Stimulated activated CD8-positive, alpha-beta memory T cell treated with anti-CD3 and anti-CD28 coated beads, Interleukin-15, amount 100 ng/mL, for 1 hour (primary cell): Measurements from ENCODE around the gene RALGAPA1.

Experiments used
- DNase-seq: peaks from one replicate; pipeline ENCODE4 v3.0.0-alpha.2; 2020; ENCODE audit warnings: low read depth

RALGAPA1 gene

DNA sequence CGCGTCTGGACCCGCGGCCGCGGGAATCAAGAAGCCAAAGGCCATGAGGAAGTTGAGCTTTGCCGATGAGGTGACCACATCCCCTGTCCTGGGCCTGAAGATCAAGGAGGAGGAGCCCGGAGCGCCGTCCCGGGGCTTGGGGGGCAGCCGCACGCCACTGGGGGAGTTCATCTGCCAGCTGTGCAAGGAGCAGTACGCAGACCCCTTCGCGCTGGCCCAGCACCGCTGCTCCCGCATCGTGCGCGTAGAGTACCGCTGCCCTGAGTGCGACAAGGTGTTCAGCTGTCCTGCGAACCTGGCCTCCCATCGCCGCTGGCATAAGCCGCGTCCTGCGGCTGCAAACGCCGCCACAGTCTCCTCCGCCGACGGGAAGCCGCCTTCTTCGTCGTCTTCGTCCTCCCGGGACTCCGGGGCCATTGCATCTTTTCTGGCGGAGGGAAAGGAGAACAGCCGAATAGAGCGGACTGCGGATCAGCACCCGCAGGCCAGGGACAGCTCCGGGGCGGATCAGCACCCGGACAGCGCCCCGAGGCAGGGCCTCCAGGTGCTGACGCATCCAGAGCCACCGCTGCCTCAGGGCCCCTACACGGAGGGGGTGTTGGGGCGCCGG lies 274.1 kb downstream of the RALGAPA1 start:
- DNase-seq, result no peak

GRCh38 chr14:35534208-35534872 lies 274.8 kb downstream of the RALGAPA1 start:
- no peak for DNase-seq

GRCh38 chr14:35533357-35534207 lies 275.5 kb downstream of the RALGAPA1 start, which contains the start of gene INSM2:
Gene INSM2 (plus strand): TSS chr14:35534164. CDS start chr14:35534253, 89 bp downstream.
- peak; percentile 23 for DNase-seq

GRCh38 chr14:35532783-35533356 lies 276.2 kb downstream of the RALGAPA1 start:
- no peak for DNase-seq

DNA sequence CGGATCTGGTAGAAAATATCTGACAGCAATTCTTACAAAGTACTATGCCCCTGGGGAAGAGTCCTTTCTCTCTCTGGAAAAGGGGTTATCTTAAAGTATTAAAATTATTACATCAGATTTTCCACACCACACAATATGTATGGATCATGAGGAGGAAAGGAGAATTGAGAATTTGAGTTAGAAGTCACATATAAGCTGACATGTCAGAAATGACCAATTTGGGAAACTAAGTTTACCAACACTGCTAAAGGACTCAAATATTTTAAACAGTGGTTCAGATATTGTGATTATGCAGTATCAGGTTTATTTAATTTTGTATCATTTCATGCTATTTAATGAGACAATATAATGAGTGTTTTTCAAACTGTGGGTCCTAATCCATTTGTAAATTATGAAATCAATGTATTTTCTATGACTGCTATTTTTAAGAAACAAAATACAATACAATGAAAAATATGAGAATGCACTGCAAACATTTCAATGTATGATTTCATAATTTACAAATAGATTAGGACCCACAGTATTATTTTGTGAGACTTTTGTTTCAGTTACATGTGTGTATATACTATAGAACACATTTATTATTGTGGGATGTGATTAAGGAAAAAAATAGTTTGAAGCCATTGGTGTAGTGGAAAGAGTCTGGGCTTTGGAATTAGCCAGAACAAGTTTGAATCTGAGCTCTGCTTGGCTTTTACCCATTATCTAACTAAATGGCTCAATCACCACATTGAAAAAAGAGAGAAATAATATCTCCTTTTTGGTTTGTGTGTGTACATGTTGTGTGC lies 276.9 kb downstream of the RALGAPA1 start:
- no peak for DNase-seq

GRCh38 chr14:35526962-35527361 lies 282.1 kb downstream of the RALGAPA1 start:
- no peak for DNase-seq

DNA sequence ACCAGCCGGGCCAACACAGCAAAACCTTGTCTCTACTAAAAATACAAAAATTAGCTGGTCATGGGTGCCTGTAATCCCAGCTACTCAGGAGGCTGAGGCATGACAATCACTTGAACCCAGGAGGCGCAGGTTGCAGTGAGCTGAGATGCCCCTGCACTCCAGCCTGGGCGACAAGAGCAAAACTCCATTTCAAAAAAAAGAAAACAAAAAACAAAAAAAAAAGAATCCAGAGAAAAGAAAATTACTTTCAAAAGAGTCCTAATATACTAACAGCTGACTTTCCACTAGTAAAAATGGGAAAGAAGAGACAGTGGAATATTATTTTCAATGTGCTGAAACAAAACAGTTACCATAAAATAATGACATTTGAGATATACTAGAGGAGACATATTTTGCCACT lies 283.4 kb downstream of the RALGAPA1 start:
- DNase-seq, result no peak

DNA sequence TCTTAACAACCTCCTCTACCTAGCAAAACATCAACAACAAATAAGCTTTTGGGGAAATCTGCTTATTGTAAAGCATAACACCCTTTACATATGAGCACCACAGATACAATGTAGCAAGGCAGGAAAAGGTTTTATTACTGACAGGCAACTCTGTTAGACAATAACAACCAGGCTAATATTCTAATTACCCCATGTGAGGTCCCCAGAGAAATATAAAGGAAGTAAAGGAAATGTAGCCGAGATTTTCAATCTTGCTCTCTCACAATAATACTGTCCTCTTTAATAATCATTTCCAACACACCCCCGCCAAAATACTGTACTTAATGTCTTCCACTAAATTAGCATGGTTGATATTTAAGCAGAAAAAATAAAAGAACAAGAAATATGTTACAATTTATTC lies 289.1 kb downstream of the RALGAPA1 start:
- no peak for DNase-seq

DNA sequence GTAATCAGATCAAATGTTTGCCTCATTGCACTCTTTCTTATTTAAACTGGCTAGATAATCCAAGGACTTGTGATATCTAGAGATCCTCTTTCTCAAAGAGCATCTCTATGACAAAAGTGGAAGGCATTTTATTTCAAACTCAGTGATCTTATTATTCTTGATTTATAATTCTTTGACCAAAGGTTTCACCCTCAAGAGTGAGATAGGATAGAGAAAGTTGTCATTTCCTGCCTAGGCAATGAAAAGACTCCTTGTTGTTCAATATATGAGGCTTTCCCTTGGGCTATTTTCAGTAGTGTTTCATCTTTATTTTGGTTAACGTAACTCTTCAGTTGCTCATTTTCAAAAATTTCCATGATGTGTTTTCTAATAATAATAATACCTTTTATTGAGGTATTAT lies 293.2 kb downstream of the RALGAPA1 start:
- DNase-seq, result no peak

DNA sequence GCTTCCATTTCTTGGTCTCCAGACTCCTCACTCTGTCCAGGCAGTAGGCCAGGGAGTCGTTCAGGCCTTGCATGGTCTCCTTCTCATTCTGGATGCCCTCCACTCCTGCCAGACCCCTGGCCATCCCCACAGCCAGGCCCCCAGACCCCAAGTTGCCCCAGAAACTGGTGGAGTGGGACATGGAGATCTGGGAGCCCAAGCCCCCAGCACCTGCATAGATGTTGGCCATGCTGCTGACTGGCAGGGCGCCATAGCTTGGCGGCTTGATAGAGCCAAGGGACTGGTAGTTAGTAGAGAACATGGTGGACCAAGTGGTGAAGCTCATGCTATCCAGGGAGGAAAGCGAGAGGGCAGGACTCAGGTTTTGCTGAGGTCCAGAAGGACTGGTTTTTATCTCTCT lies 296.3 kb downstream of the RALGAPA1 start:
- DNase-seq, result no peak

DNA sequence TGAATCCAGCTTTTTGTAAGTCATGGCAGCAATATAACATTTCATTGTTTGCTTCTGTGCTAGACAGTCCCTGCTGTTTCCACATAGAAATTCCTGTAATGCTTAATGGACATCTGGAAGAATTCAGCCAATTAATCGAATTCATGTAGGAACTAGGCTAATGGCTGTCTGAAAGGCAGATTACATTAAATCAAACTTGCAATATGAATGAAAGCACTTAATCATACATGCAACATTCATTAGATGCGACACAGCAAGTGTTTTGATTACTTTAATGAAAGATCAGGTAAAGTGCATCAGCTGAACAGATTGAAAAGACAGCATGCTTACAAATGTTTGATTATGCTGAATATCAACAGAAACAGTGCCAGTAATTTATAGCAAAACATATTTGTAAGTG lies 299.2 kb downstream of the RALGAPA1 start:
- DNase-seq, result no peak

GRCh38 chr14:35506927-35507326 lies 302.2 kb downstream of the RALGAPA1 start:
- DNase-seq, result no peak

GRCh38 chr14:35506461-35506860 lies 302.6 kb downstream of the RALGAPA1 start:
- DNase-seq, result no peak

DNA sequence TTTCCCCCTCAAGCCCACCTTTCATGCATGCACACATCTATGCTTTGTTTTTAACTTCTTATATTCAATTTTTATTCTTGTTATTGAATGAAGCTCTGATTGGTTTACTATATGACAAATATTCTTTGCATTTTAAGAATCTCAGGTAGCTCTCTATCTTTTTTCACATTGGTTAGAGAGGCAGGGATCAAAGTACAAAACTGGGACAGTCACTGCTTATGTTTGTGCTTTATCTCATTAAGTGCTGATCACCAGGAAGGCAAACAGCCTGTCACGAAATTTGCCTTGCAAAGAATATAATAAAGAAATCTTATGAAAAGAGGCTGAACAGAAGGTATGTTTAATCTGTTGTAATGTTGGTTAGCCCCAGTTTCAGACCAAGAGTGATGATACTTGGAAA lies 304.8 kb downstream of the RALGAPA1 start:
- no peak for DNase-seq

DNA sequence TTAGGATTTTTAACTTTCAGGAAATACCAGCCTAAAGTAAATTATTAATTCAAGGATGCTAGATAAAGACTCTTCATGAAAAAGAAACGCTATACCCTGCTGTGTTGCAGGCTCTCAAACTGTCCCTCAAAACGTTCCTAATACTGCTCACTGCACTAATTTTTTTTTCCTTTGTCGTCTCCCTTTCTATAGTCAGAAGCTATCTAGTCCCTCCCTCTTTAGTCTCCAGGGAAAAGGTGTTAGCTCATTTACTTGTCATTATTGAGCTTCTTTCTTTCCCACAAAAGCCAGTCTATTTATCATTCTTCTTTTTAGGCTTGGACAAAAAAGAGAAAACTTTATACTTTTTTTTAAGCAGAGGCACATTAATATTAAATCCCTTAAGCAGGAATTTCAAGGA lies 305.4 kb downstream of the RALGAPA1 start:
- DNase-seq, result no peak

DNA sequence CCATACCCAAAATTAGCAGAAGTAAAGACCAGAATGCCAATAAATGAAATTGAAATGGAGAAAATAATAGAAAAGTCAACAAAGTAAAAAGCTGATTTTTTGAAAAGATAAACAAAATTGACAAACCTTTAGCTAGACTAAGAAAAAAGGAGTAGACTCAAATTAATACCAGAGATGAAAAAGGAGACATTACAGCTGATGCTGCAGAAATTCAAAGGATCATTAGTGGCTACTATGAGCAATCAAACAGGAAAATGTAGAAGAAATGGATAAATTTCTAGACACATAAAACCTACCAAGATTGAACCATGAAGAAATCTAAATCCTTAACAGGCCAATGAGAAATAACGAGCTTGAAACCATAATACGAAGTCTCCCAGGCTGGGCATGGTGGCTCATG lies 309.9 kb downstream of the RALGAPA1 start:
- DNase-seq, result no peak

GRCh38 chr14:35495278-35495677 lies 313.8 kb downstream of the RALGAPA1 start:
- no peak for DNase-seq

GRCh38 chr14:35492569-35493014 lies 316.5 kb downstream of the RALGAPA1 start:
- DNase-seq, result no peak
